Astrocyte (in vitro differentiated cells and primary cell): ENCODE results near the gene HTR3C.

Experiments used
- CTCF ChIP-seq: IDR thresholded peaks from 2 replicates; pipeline ENCODE4 v1.5.1; 2011; ENCODE audit warnings: low read depth, mild to moderate bottlenecking, inconsistent platforms, low read length, moderate library complexity; ENCODE audit not compliant: insufficient read depth
- EZH2 ChIP-seq: IDR thresholded peaks from 2 replicates; pipeline ENCODE4 v1.6.1; 2012; ENCODE audit warnings: mild to moderate bottlenecking, low read length, inconsistent platforms; ENCODE audit not compliant: insufficient read depth

GRCh38 chr3:184058029-184058428, 5.2 kb downstream of the HTR3C start:
- no peak for TF ChIP-seq CTCF
- no peak for TF ChIP-seq EZH2
